Activated T-cell treated with anti-CD3 and anti-CD28 coated beads, Interleukin-2, amount 50 U/mL, for 24 hours (primary cell): ENCODE measurements around the gene LZTR1.

ENCODE experiments used
- DNase-seq: peaks from one replicate; pipeline ENCODE4 v3.0.0-alpha.2; 2020
- H3K27ac Mint-ChIP-seq: 2 replicates; pipeline ENCODE4 v1.8.0; 2020; ENCODE audit warnings: mild to moderate bottlenecking, mixed read lengths
- H3K27me3 Mint-ChIP-seq: 2 replicates; pipeline ENCODE4 v1.8.0; 2020; ENCODE audit warnings: mixed read lengths
- H3K36me3 Mint-ChIP-seq: 2 replicates; pipeline ENCODE4 v1.8.0; 2020; ENCODE audit warnings: low read depth, mixed read lengths
- H3K4me1 Mint-ChIP-seq: 2 replicates; pipeline ENCODE4 v1.8.0; 2020; ENCODE audit warnings: low read depth, mixed read lengths
- H3K4me3 Mint-ChIP-seq: 2 replicates; pipeline ENCODE4 v1.8.0; 2020; ENCODE audit warnings: mild to moderate bottlenecking, moderate library complexity, mixed read lengths
- H3K9me3 Mint-ChIP-seq: 2 replicates; pipeline ENCODE4 v1.8.0; 2020; ENCODE audit warnings: mixed read lengths

The LZTR1 gene

GRCh38 chr22:20945578-20945934 lies 36.5 kb upstream of the LZTR1 start:
- no peak overlapping the region for H3K4me3 Mint-ChIP-seq
- H3K9me3 Mint-ChIP-seq: no peaks in the 10 kb centered on the region
- no peak for DNase-seq
- no peak overlapping the region for H3K27ac Mint-ChIP-seq
- H3K27me3 Mint-ChIP-seq: no peaks in the 10 kb centered on the region
- H3K36me3 Mint-ChIP-seq: peaks cover 82% of the 10 kb centered on the region
- peaks cover 70% of the 10 kb centered on the region for H3K4me1 Mint-ChIP-seq

GRCh38 chr22:20946080-20946986 lies 35.8 kb upstream of the LZTR1 start:
- Mint-ChIP-seq H3K27ac (peak overlapping the region; percentile 48), H3K36me3 (peaks cover 83% of the 10 kb centered on the region), H3K9me3 (no peaks in the 10 kb centered on the region), H3K4me3 (no peak overlapping the region), H3K27me3 (no peaks in the 10 kb centered on the region), H3K4me1 (peaks cover 62% of the 10 kb centered on the region)
- no peak for DNase-seq

GRCh38 chr22:20946991-20947390 lies 35.1 kb upstream of the LZTR1 start:
- Mint-ChIP-seq H3K4me1 (peaks cover 58% of the 10 kb centered on the region), H3K9me3 (no peaks in the 10 kb centered on the region), H3K36me3 (peaks cover 85% of the 10 kb centered on the region), H3K4me3 (no peak overlapping the region), H3K27me3 (no peaks in the 10 kb centered on the region), H3K27ac (no peak overlapping the region)
- DNase-seq: no peak

- no peaks in the 10 kb centered on the region for H3K27me3 Mint-ChIP-seq
- no peak overlapping the region for H3K4me3 Mint-ChIP-seq
- H3K27ac Mint-ChIP-seq: no peak overlapping the region
- H3K9me3 Mint-ChIP-seq: no peaks in the 10 kb centered on the region
- peaks cover 45% of the 10 kb centered on the region for H3K4me1 Mint-ChIP-seq
- H3K36me3 Mint-ChIP-seq: peaks cover 86% of the 10 kb centered on the region
- no peak for DNase-seq
These were observed 33.6 kb upstream of the LZTR1 start for GRCh38 chr22:20948450-20948849.

GRCh38 chr22:20948989-20949388 lies 33.1 kb upstream of the LZTR1 start:
- Mint-ChIP-seq H3K27me3 (no peaks in the 10 kb centered on the region), H3K4me1 (peaks cover 40% of the 10 kb centered on the region), H3K27ac (no peak overlapping the region), H3K36me3 (peaks cover 86% of the 10 kb centered on the region), H3K9me3 (no peaks in the 10 kb centered on the region), H3K4me3 (no peak overlapping the region)
- DNase-seq: no peak

GRCh38 chr22:20949698-20950183 lies 32.4 kb upstream of the LZTR1 start:
- Mint-ChIP-seq H3K36me3 (peaks cover 88% of the 10 kb centered on the region), H3K4me3 (no peak overlapping the region), H3K4me1 (peaks cover 40% of the 10 kb centered on the region), H3K27ac (peak overlapping the region; percentile 30), H3K27me3 (no peaks in the 10 kb centered on the region), H3K9me3 (no peaks in the 10 kb centered on the region)
- no peak for DNase-seq

GRCh38 chr22:20951151-20951931 lies 30.8 kb upstream of the LZTR1 start:
- H3K27ac Mint-ChIP-seq: peak overlapping the region; percentile 41
- no peaks in the 10 kb centered on the region for H3K9me3 Mint-ChIP-seq
- no peak overlapping the region for H3K4me3 Mint-ChIP-seq
- peaks cover 28% of the 10 kb centered on the region for H3K4me1 Mint-ChIP-seq
- peaks cover 2% of the 10 kb centered on the region for H3K27me3 Mint-ChIP-seq
- no peak for DNase-seq
- H3K36me3 Mint-ChIP-seq: peaks cover 76% of the 10 kb centered on the region

GRCh38 chr22:20951932-20952380 lies 30.1 kb upstream of the LZTR1 start:
- Mint-ChIP-seq H3K4me3 (no peak overlapping the region), H3K9me3 (no peaks in the 10 kb centered on the region), H3K36me3 (peaks cover 71% of the 10 kb centered on the region), H3K27ac (peak overlapping the region; percentile 41), H3K27me3 (peaks cover 8% of the 10 kb centered on the region), H3K4me1 (peaks cover 29% of the 10 kb centered on the region)
- DNase-seq: no peak

- Mint-ChIP-seq H3K9me3 (no peaks in the 10 kb centered on the region), H3K4me1 (peaks cover 29% of the 10 kb centered on the region), H3K4me3 (no peak overlapping the region), H3K27ac (no peak overlapping the region), H3K27me3 (peaks cover 16% of the 10 kb centered on the region), H3K36me3 (peaks cover 65% of the 10 kb centered on the region)
- DNase-seq: no peak
These were observed 29.4 kb upstream of the LZTR1 start for GRCh38 chr22:20952544-20953341.

GRCh38 chr22:20953342-20953608 lies 28.8 kb upstream of the LZTR1 start:
- Mint-ChIP-seq H3K27me3 (peaks cover 21% of the 10 kb centered on the region), H3K27ac (no peak overlapping the region), H3K36me3 (peaks cover 60% of the 10 kb centered on the region), H3K4me1 (peaks cover 24% of the 10 kb centered on the region), H3K9me3 (no peaks in the 10 kb centered on the region), H3K4me3 (no peak overlapping the region)
- no peak for DNase-seq

- H3K4me3 Mint-ChIP-seq: no peak overlapping the region
- H3K27ac Mint-ChIP-seq: no peak overlapping the region
- peaks cover 55% of the 10 kb centered on the region for H3K36me3 Mint-ChIP-seq
- H3K4me1 Mint-ChIP-seq: peaks cover 20% of the 10 kb centered on the region
- DNase-seq: no peak
- H3K9me3 Mint-ChIP-seq: no peaks in the 10 kb centered on the region
- peaks cover 26% of the 10 kb centered on the region for H3K27me3 Mint-ChIP-seq
These were observed 28.2 kb upstream of the LZTR1 start for GRCh38 chr22:20953668-20954500.

- Mint-ChIP-seq H3K4me1 (peaks cover 10% of the 10 kb centered on the region), H3K27ac (no peak overlapping the region), H3K27me3 (peaks cover 32% of the 10 kb centered on the region), H3K9me3 (no peaks in the 10 kb centered on the region), H3K36me3 (peaks cover 39% of the 10 kb centered on the region), H3K4me3 (no peak overlapping the region)
- no peak for DNase-seq
These were observed 26.5 kb upstream of the LZTR1 start for GRCh38 chr22:20955548-20955947.

- H3K4me1 Mint-ChIP-seq: peaks cover 11% of the 10 kb centered on the region
- H3K27me3 Mint-ChIP-seq: peaks cover 34% of the 10 kb centered on the region
- H3K27ac Mint-ChIP-seq: no peak overlapping the region
- H3K9me3 Mint-ChIP-seq: no peaks in the 10 kb centered on the region
- peak overlapping the region; percentile 36 for H3K4me3 Mint-ChIP-seq
- H3K36me3 Mint-ChIP-seq: peaks cover 30% of the 10 kb centered on the region
- no peak for DNase-seq
These were observed 25.6 kb upstream of the LZTR1 start for GRCh38 chr22:20956258-20957101.
